ENCODE results near the gene EFNB3. TPM values are rescaled to one million over a fixed set of nuclear protein-coding genes. Genes with fewer than 3 reads are reported as not detected.

Gene EFNB3
- total RNA-seq, 1 donor from 2014 or later: not detected

GRCh38 chr17:7756968-7757367, 52.0 kb downstream of the EFNB3 start:
- intact Hi-C loops (cut with micrococcal nuclease): no loop called here

Other genes starting within 250 kb of the EFNB3 start
- gene ZBTB4, start 225.6 kb upstream of the EFNB3 start, total RNA-seq: 21.6 and 22.3 TPM in 2 replicates
- gene SLC35G6, start 223.8 kb upstream of the EFNB3 start, total RNA-seq: not detected in 2 replicates
- gene POLR2A, start 220.8 kb upstream of the EFNB3 start, total RNA-seq: 192 and 200 TPM in 2 replicates
- gene TNFSF12, start 156.1 kb upstream of the EFNB3 start, total RNA-seq: 66.6 and 67.0 TPM in 2 replicates
- 3.2 TPM in 2 replicates for gene TNFSF13, start 146.5 kb upstream of the EFNB3 start, total RNA-seq
- 50.9 and 55.3 TPM in 2 replicates for gene SENP3, start 143.3 kb upstream of the EFNB3 start, total RNA-seq
- gene CD68, start 125.6 kb upstream of the EFNB3 start, total RNA-seq: 8.3 and 9.4 TPM in 2 replicates
- gene MPDU1, start 121.3 kb upstream of the EFNB3 start, total RNA-seq: 79.6 and 79.9 TPM in 2 replicates
- 0.25 and 0.50 TPM in 2 replicates for gene SOX15, start 115.1 kb upstream of the EFNB3 start, total RNA-seq
- gene FXR2, start 90.3 kb upstream of the EFNB3 start, total RNA-seq: 30.3 and 31.7 TPM in 2 replicates
- gene SAT2, start 77.4 kb upstream of the EFNB3 start, total RNA-seq: 17.8 and 18.2 TPM in 2 replicates
- gene SHBG, start 75.1 kb upstream of the EFNB3 start, total RNA-seq: not detected in 2 replicates
- gene ATP1B2, start 54.3 kb upstream of the EFNB3 start, total RNA-seq: 0.16 and 0.25 TPM in 2 replicates
- 195 and 207 TPM in 2 replicates for gene TP53, start 17.7 kb upstream of the EFNB3 start, total RNA-seq
- gene WRAP53, start 16.7 kb upstream of the EFNB3 start, total RNA-seq: 25.9 and 28.9 TPM in 2 replicates
- not detected in 2 replicates for gene DNAH2, start 12.5 kb downstream of the EFNB3 start, total RNA-seq
- gene KDM6B, start 129.0 kb downstream of the EFNB3 start, total RNA-seq: 13.8 and 13.9 TPM in 2 replicates
- 0.57 and 0.82 TPM in 2 replicates for gene TMEM88, start 149.9 kb downstream of the EFNB3 start, total RNA-seq
- gene NAA38, start 152.4 kb downstream of the EFNB3 start, total RNA-seq: 74.9 TPM in 2 replicates
- 7.3 TPM in 2 replicates for gene CYB5D1, start 152.8 kb downstream of the EFNB3 start, total RNA-seq
- gene CHD3, start 183.6 kb downstream of the EFNB3 start, total RNA-seq: 212 and 213 TPM in 2 replicates
- 3.6 TPM in 2 replicates for gene RNF227, start 211.1 kb downstream of the EFNB3 start, total RNA-seq
- gene KCNAB3, start 224.7 kb downstream of the EFNB3 start, total RNA-seq: 9.2 and 10.7 TPM in 2 replicates
- gene TRAPPC1, start 226.7 kb downstream of the EFNB3 start, total RNA-seq: 216 and 217 TPM in 2 replicates
- 54.4 and 58.1 TPM in 2 replicates for gene CNTROB, start 227.0 kb downstream of the EFNB3 start, total RNA-seq

All from T-helper 2 cell treated with Interferon-gamma antibody and Interleukin-4, amounts not matched to agents 100 ng/mL and 5 ng/mL, for 36 hours (primary cell).